Measurements from ENCODE around the gene CHTOP. TPM values are rescaled to one million over a fixed set of nuclear protein-coding genes. Genes with fewer than 3 reads are reported as not detected.

CHTOP gene
- total and polyA plus RNA-seq, 2 of the 13 experiments (the other 11 are each of a cell fraction or from before 2014, with no cell fraction given) = 38.0 to 51.9 TPM

- TF ChIP-seq ZNF513 (CRISPR knock-in tag; conservative IDR thresholded peaks at IDR 0.05) = no peak
- TF ChIP-seq ZNF749 (CRISPR knock-in tag; IDR thresholded peaks at IDR 0.05; ENCODE audit: borderline replicate concordance) = peak; percentile 71; the same call in 1 of the 2 replicates
- TF ChIP-seq ZNF772 (CRISPR knock-in tag; IDR thresholded peaks at IDR 0.05) = 0 out of 2 replicates have a peak, but pooled peaks have one; percentile 13
- no peak for TF ChIP-seq ZMYM2 (CRISPR knock-in tag; IDR thresholded peaks at IDR 0.05)
- TF ChIP-seq ZNF883 (CRISPR knock-in tag; IDR thresholded peaks at IDR 0.05; ENCODE audit: not compliant biosample characterization) = peak; percentile 56
- TF ChIP-seq GATA4 (IDR thresholded peaks at IDR 0.05; ENCODE audit: borderline replicate concordance, low read depth) = no peak
- no peak for TF ChIP-seq JDP2 (CRISPR knock-in tag; IDR thresholded peaks at IDR 0.05; ENCODE audit: borderline replicate concordance)
- TF ChIP-seq ZNF33B (CRISPR knock-in tag; IDR thresholded peaks at IDR 0.05) = no peak
- TF ChIP-seq ZNF629 (CRISPR knock-in tag; conservative IDR thresholded peaks at IDR 0.05) = no peak
- peak; percentile 78; the same call in 1 of the 2 replicates for TF ChIP-seq HIC2 (CRISPR knock-in tag; IDR thresholded peaks at IDR 0.05; ENCODE audit: low read depth)
- no peak for TF ChIP-seq CTCF (CRISPR knock-in tag; IDR thresholded peaks at IDR 0.05)
- TF ChIP-seq ZNF776 (CRISPR knock-in tag; IDR thresholded peaks at IDR 0.05) = no peak
- peak in 1 of 2 experiments; percentile 69; a peak in 3 of 4 replicates for TF ChIP-seq HMGXB4 (CRISPR knock-in tag; IDR thresholded peaks at IDR 0.05; ENCODE audit: borderline replicate concordance in 1 of 2, low read depth in 1 of 2)
- TF ChIP-seq ZBTB3 (CRISPR knock-in tag; IDR thresholded peaks at IDR 0.05; ENCODE audit: borderline replicate concordance, low read depth) = no peak; the same call in 1 of the 2 replicates
- no peak for TF ChIP-seq XBP1 (CRISPR knock-in tag; IDR thresholded peaks at IDR 0.05)
Measured at GRCh38 chr1:153608742-153609584, 24.9 kb upstream of the CHTOP start (continued).

Measured in HepG2 (cell line).